ENCODE measurements around the gene TAF6.

GRCh38 chr7:100099452-100099851 lies 19.7 kb downstream of the TAF6 start:
- TF ChIP-seq POLR2A (IDR thresholded peaks at IDR 0.05; ENCODE audit: low read length): no peak
- no peak for TF ChIP-seq GATA1 (IDR thresholded peaks at IDR 0.05; ENCODE audit: low read depth, low read length)

Data from erythroblast (primary cell).